IPS DF 19.7 (cell line): ENCODE measurements around the gene MEF2A.

Source experiments
- DNase-seq: peaks from one replicate; pipeline ENCODE4 v3.0.0-alpha.2; 2013; ENCODE audit warnings: low read depth, low spot score

The MEF2A gene

GRCh38 chr15:99763827-99764226 lies 198.0 kb downstream of the MEF2A start:
- no peak for DNase-seq

GRCh38 chr15:99764522-99764921 lies 198.7 kb downstream of the MEF2A start:
- DNase-seq = no peak
